GM21576 (cell line): ENCODE data around the gene TEX12.

ENCODE experiments used
- ATAC-seq: cut with Tn5 transposase; IDR thresholded peaks from one replicate; pipeline ENCODE4 v1.9.1; 2021; ENCODE audit warnings: mild to moderate bottlenecking, moderate library complexity; ENCODE audit not compliant: unreplicated experiment

Gene TEX12

GRCh38 chr11:112210890-112211289 is 43.7 kb downstream of the TEX12 start:
- ATAC-seq: no peak

- ATAC-seq: no peak
Measured at GRCh38 chr11:112211536-112211935, 44.4 kb downstream of the TEX12 start.

GRCh38 chr11:112212290-112212689 is 45.1 kb downstream of the TEX12 start:
- ATAC-seq: no peak

GRCh38 chr11:112212710-112213109 is 45.5 kb downstream of the TEX12 start:
- ATAC-seq: no peak

GRCh38 chr11:112213753-112214152 is 46.6 kb downstream of the TEX12 start:
- no peak for ATAC-seq

GRCh38 chr11:112215621-112216020 is 48.4 kb downstream of the TEX12 start:
- ATAC-seq: no peak

GRCh38 chr11:112216561-112217105 is 49.5 kb downstream of the TEX12 start:
- ATAC-seq: no peak

- ATAC-seq: peak; percentile 93
Measured at GRCh38 chr11:112219476-112220232, 52.5 kb downstream of the TEX12 start.

- no peak for ATAC-seq
Measured at GRCh38 chr11:112221274-112221835, 54.2 kb downstream of the TEX12 start.
